SH-SY5Y (cell line): ENCODE measurements around the gene RNU6-9.

Experiments
- GATA2 ChIP-seq: IDR thresholded peaks from 2 replicates; pipeline ENCODE4 v1.6.1; 2011; ENCODE audit warnings: mild to moderate bottlenecking, low read depth, low read length
- GATA3 ChIP-seq: IDR thresholded peaks from 2 replicates; pipeline ENCODE4 v1.6.1; 2011; ENCODE audit warnings: low read depth, mild to moderate bottlenecking, low read length, moderate library complexity

DNA sequence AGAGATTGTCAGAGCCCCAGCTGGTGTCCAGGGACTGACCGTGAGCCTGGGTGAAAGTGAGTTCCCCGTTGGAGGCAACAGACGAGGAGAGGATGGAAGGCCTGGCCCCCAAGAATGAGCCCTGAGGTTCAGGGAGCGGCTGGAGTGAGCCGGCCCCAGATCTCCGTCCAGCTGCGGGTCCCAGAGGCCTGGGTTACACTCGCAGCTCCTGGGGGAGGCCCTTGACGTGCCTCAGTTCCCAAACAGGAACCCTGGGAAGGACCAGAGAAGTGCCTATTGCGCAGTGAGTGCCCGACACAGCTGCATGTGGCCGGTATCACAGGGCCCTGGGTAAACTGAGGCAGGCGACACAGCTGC lies 42.3 kb upstream of the RNU6-9 start:
- no peak for TF ChIP-seq GATA3
- TF ChIP-seq GATA2: no peak
